ENCODE measurements around the gene SLC25A33. TPM values are rescaled to one million over a fixed set of nuclear protein-coding genes. Genes with fewer than 3 reads are reported as not detected.
"Not testable (repeated sequence)": the region's sequence is repeated elsewhere in the genome, so short reads cannot be mapped to it uniquely, and the experiment has no call there.

Gene SLC25A33
- total RNA-seq, 1 experiment from 2014 or later = 9.4 TPM

DNA sequence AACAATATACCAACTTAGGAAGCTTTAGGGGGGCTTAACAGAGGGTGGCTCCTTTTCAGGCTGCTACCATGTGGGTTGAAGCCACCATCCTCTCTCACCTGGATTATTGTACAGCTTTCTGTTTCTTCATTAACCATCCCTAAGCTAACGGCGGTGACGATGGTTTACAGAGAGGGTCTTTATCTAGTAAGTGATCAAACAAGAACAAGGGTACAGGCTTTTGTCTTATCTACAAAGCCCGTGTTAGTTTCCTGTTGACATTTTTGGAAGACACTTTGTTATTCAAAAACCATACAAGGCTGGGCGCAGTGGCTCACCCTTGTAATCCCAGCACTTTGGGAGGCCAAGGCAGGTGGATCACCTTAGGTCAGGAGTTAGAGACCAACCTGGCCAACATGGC, 20.4 kb downstream of the SLC25A33 start:
- H3K36me3 Mint-ChIP-seq (ENCODE audit: insufficient read depth in 1 of 3, low read depth in 3 of 3) = peaks cover 32 to 62% (median 58%) of the 10 kb centered on the region in 3 experiments; a peak in 6 of 7 replicates
- Histone ChIP-seq H4K91ac (ENCODE audit: insufficient read length, low read depth, low read length) (no peak overlapping the region), H3K4me1 (ENCODE audit: insufficient read depth, low read length) (no peaks in the 10 kb centered on the region), H3K23me2 (ENCODE audit: insufficient read length, low read depth, low read length, poor library complexity, severe bottlenecking) (no peaks in the 10 kb centered on the region), H3K79me2 (ENCODE audit: insufficient read depth, low read length) (no peaks in the 10 kb centered on the region), H2BK12ac (ENCODE audit: insufficient read length, low read depth, low read length) (no peak overlapping the region), H3K4me2 (ENCODE audit: insufficient read depth, insufficient read length, low read length) (no peak overlapping the region), H3K14ac (ENCODE audit: insufficient read depth, low read length) (no peak overlapping the region), H3T11ph (ENCODE audit: low read length) (no peak overlapping the region), H3K27ac (ENCODE audit: insufficient read length, low read depth, low read length) (no peak overlapping the region), H4K5ac (ENCODE audit: insufficient read length, low read depth, low read length) (no peak overlapping the region), H3K18ac (ENCODE audit: insufficient read length, low read depth, low read length) (no peak overlapping the region), H2AK5ac (ENCODE audit: insufficient read length, low read length) (no peak overlapping the region), H3K79me1 (ENCODE audit: insufficient read depth, low read depth, low read length, poor library complexity, severe bottlenecking) (peaks cover 3% of the 10 kb centered on the region), H3K27me3 (ENCODE audit: insufficient read depth, low read length) (no peaks in the 10 kb centered on the region), H3K9me3 (ENCODE audit: control insufficient read depth, low read depth, low read length) (no peaks in the 10 kb centered on the region), H2BK15ac (ENCODE audit: low read depth, low read length) (no peak overlapping the region), H4K8ac (replicated peaks; ENCODE audit: insufficient read length, low read depth, low read length) (no peak overlapping the region), H3K23ac (ENCODE audit: insufficient read length, low read depth, low read length) (no peak overlapping the region), H2BK20ac (ENCODE audit: low read depth, low read length, poor library complexity, severe bottlenecking) (no peak overlapping the region), H3K56ac (ENCODE audit: insufficient read length, low read depth, low read length) (no peak overlapping the region), H2AFZ (ENCODE audit: low read length) (no peak overlapping the region), H4K20me1 (ENCODE audit: control insufficient read depth, insufficient read depth, insufficient read length) (no peaks in the 10 kb centered on the region), H2BK5ac (ENCODE audit: insufficient read length, low read length) (no peak overlapping the region), H3K9ac (ENCODE audit: extremely low read depth, insufficient read length, low read length) (no peak overlapping the region), H2BK120ac (ENCODE audit: low read depth, low read length, poor library complexity, severe bottlenecking) (no peak overlapping the region), H3K4ac (ENCODE audit: low read depth, low read length) (no peak overlapping the region)
- peaks cover 82% of the 10 kb centered on the region for H3K27me3 Mint-ChIP-seq (ENCODE audit: low read depth)
- no CpG with 5 or more reads among the region's 5 CpGs for WGBS (ENCODE audit: extremely low coverage, insufficient read length, low lambda C conversion rate)
- TF ChIP-seq, protein P1, sequence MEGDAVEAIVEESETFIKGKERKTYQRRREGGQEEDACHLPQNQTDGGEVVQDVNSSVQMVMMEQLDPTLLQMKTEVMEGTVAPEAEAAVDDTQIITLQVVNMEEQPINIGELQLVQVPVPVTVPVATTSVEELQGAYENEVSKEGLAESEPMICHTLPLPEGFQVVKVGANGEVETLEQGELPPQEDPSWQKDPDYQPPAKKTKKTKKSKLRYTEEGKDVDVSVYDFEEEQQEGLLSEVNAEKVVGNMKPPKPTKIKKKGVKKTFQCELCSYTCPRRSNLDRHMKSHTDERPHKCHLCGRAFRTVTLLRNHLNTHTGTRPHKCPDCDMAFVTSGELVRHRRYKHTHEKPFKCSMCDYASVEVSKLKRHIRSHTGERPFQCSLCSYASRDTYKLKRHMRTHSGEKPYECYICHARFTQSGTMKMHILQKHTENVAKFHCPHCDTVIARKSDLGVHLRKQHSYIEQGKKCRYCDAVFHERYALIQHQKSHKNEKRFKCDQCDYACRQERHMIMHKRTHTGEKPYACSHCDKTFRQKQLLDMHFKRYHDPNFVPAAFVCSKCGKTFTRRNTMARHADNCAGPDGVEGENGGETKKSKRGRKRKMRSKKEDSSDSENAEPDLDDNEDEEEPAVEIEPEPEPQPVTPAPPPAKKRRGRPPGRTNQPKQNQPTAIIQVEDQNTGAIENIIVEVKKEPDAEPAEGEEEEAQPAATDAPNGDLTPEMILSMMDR (conservative IDR thresholded peaks at IDR 0.05) = no peak
- H3K9me3 Mint-ChIP-seq = no peaks in the 10 kb centered on the region
- no peak overlapping the region for H3K27ac Mint-ChIP-seq
- no peak for DNase-seq
- no peak overlapping the region for H3K4me3 Mint-ChIP-seq
- H3K4me1 Mint-ChIP-seq = peaks cover 5 to 6% of the 10 kb centered on the region in 2 experiments

DNA sequence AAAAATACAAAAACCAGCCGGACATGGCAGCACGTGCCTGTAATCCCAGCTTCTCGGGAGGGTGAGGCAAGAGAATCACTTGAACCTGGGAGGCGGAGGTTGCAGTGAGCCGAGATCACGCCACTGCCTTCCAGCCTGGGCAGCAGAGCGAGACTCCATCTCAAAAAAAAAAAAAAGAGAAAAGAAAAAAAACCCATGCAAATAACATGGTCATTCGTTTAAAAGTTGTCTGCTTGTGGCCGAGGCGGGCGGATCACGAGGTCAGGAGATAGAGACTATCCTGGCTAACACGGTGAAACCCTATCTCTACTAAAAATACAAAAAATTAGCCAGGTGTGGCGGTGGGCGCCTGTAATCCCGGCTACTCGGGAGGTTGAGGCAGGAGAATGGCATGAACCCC, 20.8 kb downstream of the SLC25A33 start:
- H3K9me3 Mint-ChIP-seq; H3K79me1 ChIP-seq (ENCODE audit: insufficient read depth, low read depth, low read length, poor library complexity, severe bottlenecking); H2BK15ac ChIP-seq (ENCODE audit: low read depth, low read length); H3K27ac ChIP-seq (ENCODE audit: insufficient read length, low read depth, low read length); H2BK5ac ChIP-seq (ENCODE audit: insufficient read length, low read length); H3K14ac ChIP-seq (ENCODE audit: insufficient read depth, low read length); H3K4me1 ChIP-seq (ENCODE audit: insufficient read depth, low read length); H3T11ph ChIP-seq (ENCODE audit: low read length); H3K27ac Mint-ChIP-seq; H2BK12ac ChIP-seq (ENCODE audit: insufficient read length, low read depth, low read length); H4K20me1 ChIP-seq (ENCODE audit: control insufficient read depth, insufficient read depth, insufficient read length); H4K8ac ChIP-seq (replicated peaks; ENCODE audit: insufficient read length, low read depth, low read length); H3K9ac ChIP-seq (ENCODE audit: extremely low read depth, insufficient read length, low read length); H3K18ac ChIP-seq (ENCODE audit: insufficient read length, low read depth, low read length); H3K4me2 ChIP-seq (ENCODE audit: insufficient read depth, insufficient read length, low read length); H2AK5ac ChIP-seq (ENCODE audit: insufficient read length, low read length); H3K4me3 Mint-ChIP-seq; H3K9me3 ChIP-seq (ENCODE audit: control insufficient read depth, low read depth, low read length); H2BK20ac ChIP-seq (ENCODE audit: low read depth, low read length, poor library complexity, severe bottlenecking); H2AFZ ChIP-seq (ENCODE audit: low read length); H4K5ac ChIP-seq (ENCODE audit: insufficient read length, low read depth, low read length); H3K23me2 ChIP-seq (ENCODE audit: insufficient read length, low read depth, low read length, poor library complexity, severe bottlenecking); H3K4me1 Mint-ChIP-seq; H3K23ac ChIP-seq (ENCODE audit: insufficient read length, low read depth, low read length); H4K91ac ChIP-seq (ENCODE audit: insufficient read length, low read depth, low read length); H3K4ac ChIP-seq (ENCODE audit: low read depth, low read length); H3K27me3 ChIP-seq (ENCODE audit: insufficient read depth, low read length); H2BK120ac ChIP-seq (ENCODE audit: low read depth, low read length, poor library complexity, severe bottlenecking); DNase-seq; H3K79me2 ChIP-seq (ENCODE audit: insufficient read depth, low read length); H3K56ac ChIP-seq (ENCODE audit: insufficient read length, low read depth, low read length): not testable (repeated sequence)
- WGBS (ENCODE audit: extremely low coverage, insufficient read length, low lambda C conversion rate) = no CpG with 5 or more reads among the region's 17 CpGs
- H3K27me3 Mint-ChIP-seq (ENCODE audit: low read depth) = peaks cover 86% of the 10 kb centered on the region
- H3K36me3 Mint-ChIP-seq (ENCODE audit: insufficient read depth in 1 of 3, low read depth in 3 of 3) = peaks cover 35 to 62% (median 61%) of the 10 kb centered on the region in 3 experiments; a peak in 6 of 7 replicates

Measured in H9 (cell line).